LNCAP (cell line): ENCODE data around the gene PTRHD1.

Source experiments
- CTCF ChIP-seq: fragments of 450-650 bp; IDR thresholded peaks from 2 replicates; pipeline ENCODE4 v1.5.1; 2017; ENCODE audit warnings: mild to moderate bottlenecking

PTRHD1 gene

GRCh38 chr2:24792874-24793760 is at the start of gene PTRHD1, which contains the start of gene CENPO:
TSS of gene PTRHD1 (minus strand) at chr2:24793391. CDS start at chr2:24793377, 14 bp downstream.
TSS of gene CENPO (plus strand) at chr2:24793425. CDS start at chr2:24793920, 495 bp downstream.
- peak; percentile 47 for TF ChIP-seq CTCF

- no peak for TF ChIP-seq CTCF
Observed at GRCh38 chr2:24842081-24843050, 49.2 kb upstream of the PTRHD1 start.

GRCh38 chr2:24840962-24841945 is 48.1 kb upstream of the PTRHD1 start:
- no peak for TF ChIP-seq CTCF

- no peak for TF ChIP-seq CTCF
Observed at GRCh38 chr2:24840164-24840869, 47.1 kb upstream of the PTRHD1 start.

GRCh38 chr2:24839729-24840128 is 46.5 kb upstream of the PTRHD1 start:
- no peak for TF ChIP-seq CTCF

GRCh38 chr2:24838541-24838940 is 45.4 kb upstream of the PTRHD1 start:
- TF ChIP-seq CTCF = no peak
